DND-41 (cell line): ENCODE results near the gene ARRDC3.

Experiments
- CTCF ChIP-seq: IDR thresholded peaks from 2 replicates; pipeline ENCODE4 v1.5.1; 2012; ENCODE audit warnings: borderline replicate concordance, low read length, moderate library complexity, mild to moderate bottlenecking; ENCODE audit not compliant: poor library complexity, severe bottlenecking; ENCODE audit errors: extremely low read depth
- EZH2 ChIP-seq: IDR thresholded peaks from 3 replicates; pipeline ENCODE4 v1.6.1; 2012; ENCODE audit warnings: borderline replicate concordance, low read depth, mild to moderate bottlenecking, moderate library complexity, low read length, inconsistent platforms; ENCODE audit not compliant: severe bottlenecking

GRCh38 chr5:91381239-91381773, 1.8 kb downstream of the ARRDC3 start:
- TF ChIP-seq CTCF (no peak), EZH2 (no peak)
